ENCODE results near the gene PLEKHM2. TPM values are rescaled to one million over a fixed set of nuclear protein-coding genes. Genes with fewer than 3 reads are reported as not detected.

The PLEKHM2 gene
- total and polyA plus RNA-seq, 2 of the 4 experiments (the other 2 are of a cell fraction) = 24.7 to 48.0 TPM

GRCh38 chr1:15692121-15692682 is 8.1 kb downstream of the PLEKHM2 start:
- in situ Hi-C loops (cut with MboI; ENCODE audit: low sequenced_read_pairs) (no loop called here), dilution Hi-C loops (cut with HindIII; ENCODE audit: low sequenced_read_pairs, unreplicated experiment) (no loop called here), intact Hi-C loops (cut with micrococcal nuclease) (no loop called here)
- Histone ChIP-seq H3K14ac (replicated peaks; ENCODE audit: low read depth, low read length) (no peak overlapping the region), H4K91ac (ENCODE audit: insufficient read depth, low read depth, low read length) (no peak overlapping the region), H3K4me2 (ENCODE audit: low read depth, low read length) (no peak overlapping the region), H2BK20ac (ENCODE audit: low read depth, low read length) (no peak overlapping the region), H2AFZ (replicated peaks; ENCODE audit: low read length, poor library complexity) (no peak overlapping the region), H4K20me1 (ENCODE audit: insufficient read depth, low read length) (peaks cover 83% of the 10 kb centered on the region), H2AK9ac (replicated peaks; ENCODE audit: low read depth, low read length, poor library complexity) (no peak overlapping the region), H3K9me1 (ENCODE audit: insufficient read depth, low read length) (peaks cover 13% of the 10 kb centered on the region; the same call in 1 of the 2 replicates), H3K18ac (ENCODE audit: low read depth, low read length) (no peak overlapping the region), H3K9me3 (ENCODE audit: control insufficient read depth, insufficient read depth, low read length) (no peaks in the 10 kb centered on the region), H3K4me1 (ENCODE audit: control insufficient read depth, insufficient read depth, low read length) (peaks cover 5% of the 10 kb centered on the region; the same call in 1 of the 2 replicates), H3K36me3 (ENCODE audit: control insufficient read depth, insufficient read depth, low read length) (peaks cover 4% of the 10 kb centered on the region; the same call in 1 of the 2 replicates), H3K27ac (ENCODE audit: insufficient read depth, low read length) (no peak overlapping the region), H2AK5ac (ENCODE audit: low read depth, low read length) (no peak overlapping the region), H2BK120ac (ENCODE audit: low read depth, low read length) (no peak overlapping the region), H3K23ac (ENCODE audit: low read depth, low read length) (peak overlapping the region; percentile 69; the same call in 1 of the 2 replicates), H4K8ac (ENCODE audit: low read depth in 2 of 2, low read length in 2 of 2) (no peak overlapping the region), H2BK15ac (ENCODE audit: low read depth, low read length) (no peak overlapping the region), H2BK5ac (ENCODE audit: low read depth, low read length, poor library complexity, severe bottlenecking) (no peak overlapping the region), H3K79me1 (ENCODE audit: low read depth in 1 of 2, low read length in 2 of 2) (peaks cover 36 to 93% of the 10 kb centered on the region in 2 experiments), H3K4me3 (ENCODE audit: insufficient read depth, low read depth, low read length) (no peak overlapping the region), H3K9ac (ENCODE audit: low read depth, low read length) (no peak overlapping the region), H3K4ac (ENCODE audit: low read depth, low read length) (no peak overlapping the region), H3K27me3 (ENCODE audit: control insufficient read depth, insufficient read depth, low read length) (no peaks in the 10 kb centered on the region), H4K5ac (ENCODE audit: low read depth, low read length) (no peak overlapping the region), H3K56ac (ENCODE audit: extremely low read depth, insufficient read depth, low read length) (no peak overlapping the region)
- ATAC-seq (ENCODE audit: low read depth) (peak; percentile 31), DNase-seq (no peak)
- no TSS peak for BruUV-seq (replicated peaks)
- WGBS, 2 experiments (ENCODE audit: extremely low coverage in 2 of 2, insufficient read length in 1 of 2) = no CpG with 5 or more reads among the region's 5 CpGs
- TF ChIP-seq RCOR1 (IDR thresholded peaks at IDR 0.05; ENCODE audit: insufficient replicate concordance, low read length) = no peak
- no peak for TF ChIP-seq POLR2A (IDR thresholded peaks at IDR 0.05; ENCODE audit: low read depth, low read length)
- no peak for TF ChIP-seq CEBPB (IDR thresholded peaks at IDR 0.05; ENCODE audit: low read depth, low read length)
- no peak for TF ChIP-seq RFX5 (IDR thresholded peaks at IDR 0.05; ENCODE audit: low read depth, low read length)
- TF ChIP-seq CHD1 (IDR thresholded peaks at IDR 0.05; ENCODE audit: low read depth, low read length) = no peak
- TF ChIP-seq MAZ (IDR thresholded peaks at IDR 0.05; ENCODE audit: borderline replicate concordance, low read depth, low read length) = no peak
- TF ChIP-seq BHLHE40 (IDR thresholded peaks at IDR 0.05; ENCODE audit: low read depth, low read length) = no peak
- TF ChIP-seq CTCF (conservative IDR thresholded peaks at IDR 0.05; ENCODE audit: low read depth, low read length) = no peak
- no peak for TF ChIP-seq USF2 (IDR thresholded peaks at IDR 0.05; ENCODE audit: low read depth, low read length)
- no peak for TF ChIP-seq MAFK (IDR thresholded peaks at IDR 0.05; ENCODE audit: low read depth, low read length)
- no peak for TF ChIP-seq RAD21 (IDR thresholded peaks at IDR 0.05; ENCODE audit: low read length)
- no peak for TF ChIP-seq MXI1 (IDR thresholded peaks at IDR 0.05; ENCODE audit: borderline replicate concordance, low read depth, low read length)
- no peak for TF ChIP-seq SMC3 (IDR thresholded peaks at IDR 0.05; ENCODE audit: low read depth, low read length)
- CTCF ChIA-PET = no interaction called here
- POLR2A ChIA-PET (ENCODE audit: unreplicated experiment) = no interaction called here

Data from IMR-90 (cell line).